Measurements from ENCODE around the gene CDH18.

DNA sequence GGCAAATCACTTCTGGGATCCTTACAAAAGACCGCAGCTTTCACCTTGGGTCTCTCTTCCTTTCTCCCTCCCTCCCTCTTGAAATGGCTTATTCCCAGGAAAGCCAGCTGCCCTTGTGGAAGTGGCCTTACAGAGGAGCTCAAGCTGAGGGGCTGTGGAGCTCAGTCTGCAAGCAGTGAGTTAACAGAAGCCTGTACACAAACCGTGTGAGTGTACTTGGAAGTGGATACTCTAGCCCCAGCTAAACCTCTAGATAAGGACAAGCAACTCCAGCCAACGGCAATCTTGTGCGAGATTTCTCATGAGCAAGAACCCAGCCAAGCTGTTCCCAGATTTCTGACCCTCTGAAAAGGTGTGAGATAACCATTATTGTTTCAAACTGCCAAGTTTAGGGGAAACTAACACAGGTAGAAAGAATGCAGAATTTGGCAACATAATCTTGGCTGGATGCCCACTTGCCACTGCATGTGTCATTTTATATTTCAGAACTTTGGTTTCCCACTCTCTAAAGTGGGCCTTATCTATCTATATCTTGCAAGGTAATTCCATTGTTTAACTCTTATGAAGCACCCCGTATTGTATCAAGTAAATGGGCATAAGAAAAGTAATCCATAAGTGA, 85.6 kb downstream of the CDH18 start:
- TF ChIP-seq ARNTL (CRISPR knock-in tag; IDR thresholded peaks at IDR 0.05; ENCODE audit: borderline replicate concordance, low read depth) (no peak), ZFP30 (CRISPR knock-in tag; IDR thresholded peaks at IDR 0.05) (no peak), RARB (CRISPR knock-in tag; IDR thresholded peaks at IDR 0.05) (no peak), SNAI2 (CRISPR knock-in tag; IDR thresholded peaks at IDR 0.05) (no peak)
- TF ChIP-seq, protein P1, sequence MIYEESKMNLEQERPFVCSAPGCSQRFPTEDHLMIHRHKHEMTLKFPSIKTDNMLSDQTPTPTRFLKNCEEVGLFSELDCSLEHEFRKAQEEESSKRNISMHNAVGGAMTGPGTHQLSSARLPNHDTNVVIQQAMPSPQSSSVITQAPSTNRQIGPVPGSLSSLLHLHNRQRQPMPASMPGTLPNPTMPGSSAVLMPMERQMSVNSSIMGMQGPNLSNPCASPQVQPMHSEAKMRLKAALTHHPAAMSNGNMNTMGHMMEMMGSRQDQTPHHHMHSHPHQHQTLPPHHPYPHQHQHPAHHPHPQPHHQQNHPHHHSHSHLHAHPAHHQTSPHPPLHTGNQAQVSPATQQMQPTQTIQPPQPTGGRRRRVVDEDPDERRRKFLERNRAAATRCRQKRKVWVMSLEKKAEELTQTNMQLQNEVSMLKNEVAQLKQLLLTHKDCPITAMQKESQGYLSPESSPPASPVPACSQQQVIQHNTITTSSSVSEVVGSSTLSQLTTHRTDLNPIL (CRISPR knock-in tag; IDR thresholded peaks at IDR 0.05; ENCODE audit: low read depth) = no peak

Data from SK-N-SH treated with all-trans-retinoic acid at 6 μM for 48 hours (cell line).